HepG2 (cell line): Measurements from ENCODE around the gene FSTL1. TPM values are rescaled to one million over a fixed set of nuclear protein-coding genes. Genes with fewer than 3 reads are reported as not detected.

ENCODE experiments used
- ATAC-seq: fragments of 200-7000 bp; cut with Tn5 transposase; 3 replicates; pipeline ENCODE4 v1.9.1; 2020; ENCODE audit warnings: mild to moderate bottlenecking, moderate library complexity
- BruUV-seq: library from RNA; stranded (reverse); fragments of 400-500 nt; replicated peaks from 2 replicates; lab custom pipeline; 2021; lab: Mats Ljungman, UMichigan
- CTCF ChIA-PET: fragments of 300-600 bp; formaldehyde crosslinking; extraction: SDS; loops from one replicate; lab custom pipeline; 2021; ENCODE audit warnings: low total read pairs, inconsistent platforms, low intra/inter-chr PET ratio; lab: Yijun Ruan, JAX
- POLR2A ChIA-PET: fragments of 350-600 bp; sonication (Branson Sonifier 250); formaldehyde crosslinking; loops from one replicate; lab custom pipeline; 2020; ENCODE audit warnings: antibody characterized with exemption, inconsistent platforms; lab: Yijun Ruan, JAX
- DNase-seq: peaks from one replicate; pipeline ENCODE4 v3.0.0-alpha.2; 2015; ENCODE audit warnings: low spot score
- FAIRE-seq: peaks from 3 replicates; lab custom pipeline; 2011; peaks lifted over from hg19 to GRCh38; lab: Jason Lieb, UNC
- H2AFZ ChIP-seq: one replicate; pipeline ENCODE4 v1.6.1; 2011; ENCODE audit warnings: low read length, inconsistent platforms
- H3K27ac ChIP-seq: fragments of 300-600 bp; 3 replicates; pipeline ENCODE4 v1.8.0; 2011; ENCODE audit warnings: mixed run types, mild to moderate bottlenecking, mixed read lengths, low read length, inconsistent platforms; ENCODE audit not compliant: insufficient read depth; ENCODE audit errors: extremely low read length
- H3K27me3 ChIP-seq, 2 experiments: fragments of 200-600 bp in 1 of 2; 2 replicates in 1 of 2; 3 replicates in 1 of 2; pipeline versions ENCODE4 v1.6.0 to v1.8.0; 2011; ENCODE audit warnings: low read length in 2 of 2, mild to moderate bottlenecking in 2 of 2, moderate library complexity in 2 of 2, inconsistent platforms in 1 of 2; ENCODE audit not compliant: insufficient read depth in 2 of 2, control insufficient read depth in 1 of 2
- H3K36me3 ChIP-seq, 2 experiments: fragments of 200-600 bp in 1 of 2; replicated peaks in 1 of 2; 2 replicates in 1 of 2; 3 replicates in 1 of 2; pipeline versions ENCODE4 v1.5.1 to v1.8.0; 2011; ENCODE audit warnings: low read length in 2 of 2, inconsistent platforms in 1 of 2; ENCODE audit not compliant: insufficient read depth in 2 of 2, control insufficient read depth in 1 of 2
- H3K4me1 ChIP-seq: 2 replicates; pipeline ENCODE4 v1.5.1; 2012; ENCODE audit warnings: low read length, inconsistent platforms; ENCODE audit not compliant: insufficient read depth
- H3K4me2 ChIP-seq: 2 replicates; pipeline ENCODE4 v1.6.0; 2011; ENCODE audit warnings: low read depth, low read length, inconsistent platforms
- H3K4me3 ChIP-seq, 3 experiments: fragments of 200-600 bp in 1 of 3; sonication (generic), shearing (Covaris generic) in 1 of 3; replicated peaks in 1 of 3; 2 replicates each; pipeline ENCODE4 v1.5.1; 2011 to 2016; ENCODE audit warnings: low read length in 3 of 3, inconsistent platforms in 2 of 3, low read depth in 2 of 3, mild to moderate bottlenecking in 2 of 3, control low read depth in 1 of 3, mixed read lengths in 1 of 3; ENCODE audit not compliant: insufficient read depth in 1 of 3
- H3K79me2 ChIP-seq: one replicate; pipeline ENCODE4 v1.6.1; 2011; ENCODE audit warnings: low read length, inconsistent platforms; ENCODE audit not compliant: insufficient read depth
- H3K9ac ChIP-seq: 2 replicates; pipeline ENCODE4 v1.6.0; 2011; ENCODE audit warnings: mild to moderate bottlenecking, low read depth, low read length, inconsistent platforms; ENCODE audit not compliant: insufficient read depth
- H3K9me3 ChIP-seq: 2 replicates; pipeline ENCODE4 v1.5.1; 2012; ENCODE audit warnings: mild to moderate bottlenecking, low read length
- H4K20me1 ChIP-seq: 2 replicates; pipeline ENCODE4 v1.6.0; 2011; ENCODE audit warnings: inconsistent platforms, mild to moderate bottlenecking, low read length, moderate library complexity; ENCODE audit not compliant: insufficient read depth
- ASH2L ChIP-seq: fragments of 300-600, 200-600 bp; sonication (generic); IDR thresholded peaks from 2 replicates; pipeline ENCODE4 v1.7.0; 2017; ENCODE audit warnings: low read depth, mild to moderate bottlenecking, moderate library complexity, mixed read lengths, low read length; ENCODE audit not compliant: insufficient read length
- BORCS8-MEF2B ChIP-seq: sonication (generic); formaldehyde crosslinking; IDR thresholded peaks from 2 replicates; pipeline ENCODE4 v1.8.0; 2022; ENCODE audit warnings: mild to moderate bottlenecking, missing genetic modification reagents
- EP300 ChIP-seq, 3 experiments: sonication (generic) in 1 of 3; formaldehyde crosslinking in 1 of 3; IDR thresholded peaks; 2 replicates each; pipeline versions ENCODE4 v1.5.1 to v1.6.1; 2011 to 2020; ENCODE audit warnings: low read depth in 2 of 3, low read length in 2 of 3, borderline replicate concordance in 1 of 3, improper control_type of control experiment in 1 of 3, mild to moderate bottlenecking in 1 of 3, missing genetic modification reagents in 1 of 3, moderate library complexity in 1 of 3
- ESRRA ChIP-seq: sonication (generic); formaldehyde crosslinking; IDR thresholded peaks from 2 replicates; pipeline ENCODE4 v1.5.1; 2020; ENCODE audit warnings: mild to moderate bottlenecking, low read depth, missing genetic modification reagents
- GPN1 ChIP-seq: sonication (generic); formaldehyde crosslinking; IDR thresholded peaks from 2 replicates; pipeline ENCODE4 v1.5.1; 2020; ENCODE audit warnings: missing genetic modification reagents, borderline replicate concordance
- KLF12 ChIP-seq: sonication (generic); formaldehyde crosslinking; IDR thresholded peaks from 2 replicates; pipeline ENCODE4 v1.4.0; 2020; ENCODE audit warnings: missing genetic modification reagents, borderline replicate concordance
- NPAS2 ChIP-seq: sonication (generic); formaldehyde crosslinking; IDR thresholded peaks from 2 replicates; pipeline ENCODE4 v1.8.0; 2022; ENCODE audit warnings: mild to moderate bottlenecking, missing genetic modification reagents, borderline replicate concordance
- NR1H2 ChIP-seq: sonication (generic); formaldehyde crosslinking; IDR thresholded peaks from 2 replicates; pipeline ENCODE4 v1.8.1; 2022; ENCODE audit warnings: low read depth, missing genetic modification reagents, borderline replicate concordance
- NR2F2 ChIP-seq: IDR thresholded peaks from 2 replicates; pipeline ENCODE4 v1.6.1; 2012; ENCODE audit warnings: low read depth, inconsistent platforms, borderline replicate concordance
- PRDM10 ChIP-seq: sonication (generic); formaldehyde crosslinking; IDR thresholded peaks from 2 replicates; pipeline ENCODE4 v1.4.0; 2020; ENCODE audit warnings: low read depth, missing genetic modification reagents
- SCMH1 ChIP-seq: sonication (generic); formaldehyde crosslinking; IDR thresholded peaks from 2 replicates; pipeline ENCODE4 v1.9.0; 2021; ENCODE audit warnings: missing genetic modification reagents, mild to moderate bottlenecking, borderline replicate concordance
- SMC3 ChIP-seq: IDR thresholded peaks from 2 replicates; pipeline ENCODE4 v1.6.1; 2011; ENCODE audit warnings: low read length, improper control_type of control experiment
- ZFP90 ChIP-seq: sonication (generic); formaldehyde crosslinking; IDR thresholded peaks from 2 replicates; pipeline ENCODE4 v1.8.0; 2022; ENCODE audit warnings: missing genetic modification reagents, mild to moderate bottlenecking, inconsistent platforms, borderline replicate concordance
- ZNF136 ChIP-seq: sonication (generic); formaldehyde crosslinking; IDR thresholded peaks from 2 replicates; pipeline ENCODE4 v1.8.1; 2022; ENCODE audit warnings: low read depth, mild to moderate bottlenecking, moderate library complexity, missing genetic modification reagents
- ZNF335 ChIP-seq: sonication (generic); formaldehyde crosslinking; IDR thresholded peaks from 2 replicates; pipeline ENCODE4 v1.4.0; 2020; ENCODE audit warnings: missing genetic modification reagents
- ZNF460 ChIP-seq: sonication (generic); formaldehyde crosslinking; IDR thresholded peaks from 2 replicates; pipeline ENCODE4 v1.5.1; 2020; ENCODE audit warnings: missing genetic modification reagents, mild to moderate bottlenecking, borderline replicate concordance
- ZSCAN5A ChIP-seq: sonication (generic); formaldehyde crosslinking; IDR thresholded peaks from 2 replicates; pipeline ENCODE4 v1.8.0; 2022; ENCODE audit warnings: mild to moderate bottlenecking, missing genetic modification reagents, borderline replicate concordance
- WGBS: methylation state at CpG from one replicate; pipeline ENCODE4 v1.1.6; 2017; ENCODE audit warnings: low lambda C conversion rate; 5-methylcytosine and 5-hydroxymethylcytosine counted together
- in situ Hi-C: cut with HindIII; loops from 2 replicates; pipeline ENCODE4 v1.10.0; 2017; ENCODE audit warnings: low pct_unique_long_range_greater_than_20kb; ENCODE audit not compliant: extremely low pct_ligation_motif_present
- intact Hi-C: fragments of 100-400 bp; cut with micrococcal nuclease; formaldehyde crosslinking; loops from one replicate; pipeline ENCODE4 v1.10.0; 2022; ENCODE audit not compliant: unreplicated experiment
- polyA plus RNA-seq, 8 experiments: library from polyadenylated mRNA; depleted of rRNA in 3 of 8; stranded (reverse) in 7 of 8; unstranded in 1 of 8; fragments of >200 nt; fragmentation: Illumina TruSeq in 4 of 8; extraction: Trizol in 4 of 8; gene quantifications; 2 replicates each; pipeline versions ENCODE4 v1.2.1 to v1.2.3, GENCODE V29; 2011 to 2016; ENCODE audit warnings: low read depth in 4 of 8, missing spikeins in 1 of 8, mixed read lengths in 1 of 8; ENCODE audit not compliant: insufficient read depth in 1 of 8
- total RNA-seq, 5 experiments: library from RNA; depleted of rRNA; stranded (reverse); fragments of >200 nt; fragmentation: Illumina TruSeq; extraction: Trizol; gene quantifications; 2 replicates each; pipeline ENCODE4 v1.2.3, GENCODE V29; 2016; ENCODE audit warnings: low read depth in 1 of 5

FSTL1 gene
- total and polyA plus RNA-seq, 2 of the 13 experiments (the other 11 are each of a cell fraction or from before 2014, with no cell fraction given) = 0.07 to 0.29 TPM

GRCh38 chr3:120438216-120438615 is 12.6 kb downstream of the FSTL1 start (continued):
- TF ChIP-seq ZNF136 (CRISPR knock-in tag) = no peak
- TF ChIP-seq NR2F2 = no peak
- TF ChIP-seq EP300 (IDR thresholded peaks at IDR 0.05; ENCODE audit: low read depth in 2 of 2, low read length in 2 of 2) = no peak
- no peak for TF ChIP-seq EP300 (CRISPR knock-in tag; IDR thresholded peaks at IDR 0.05; ENCODE audit: borderline replicate concordance)

GRCh38 chr3:120437559-120437958 is 13.2 kb downstream of the FSTL1 start:
- BruUV-seq = no TSS peak
- TF ChIP-seq PRDM10 (CRISPR knock-in tag) = no peak
- TF ChIP-seq BORCS8-MEF2B (CRISPR knock-in tag) = no peak
- no peak for TF ChIP-seq ZNF460 (CRISPR knock-in tag)
- no peak for TF ChIP-seq KLF12 (CRISPR knock-in tag)
- TF ChIP-seq SMC3 = no peak
- no peak for TF ChIP-seq NR1H2 (CRISPR knock-in tag)
- TF ChIP-seq SCMH1 (CRISPR knock-in tag) = no peak
- no peak for TF ChIP-seq ZNF335 (CRISPR knock-in tag)
- no peak for TF ChIP-seq ZFP90 (CRISPR knock-in tag)
- TF ChIP-seq ESRRA (CRISPR knock-in tag) = no peak
- TF ChIP-seq ASH2L = no peak
- no peak for TF ChIP-seq ZSCAN5A (CRISPR knock-in tag)
- no peak for TF ChIP-seq GPN1
- TF ChIP-seq NPAS2 = no peak

More at GRCh38 chr3:120437559-120437958, 13.2 kb downstream of the FSTL1 start:
- no peak overlapping the region for H2AFZ ChIP-seq
- peaks cover 0 to 26% of the 10 kb centered on the region in 2 experiments; a peak in 3 of 5 replicates for H3K27me3 ChIP-seq
- 31% methylated on average over 2 of the region's 2 CpGs for WGBS
- no peaks in the 10 kb centered on the region for H3K36me3 ChIP-seq
- H3K4me1 ChIP-seq = no peaks in the 10 kb centered on the region
- ATAC-seq = no peak
- ChIA-PET POLR2A (no interaction called here), CTCF (no interaction called here)
- intact Hi-C loops (no loop called here), in situ Hi-C loops (no loop called here)
- H3K9me3 ChIP-seq = no peaks in the 10 kb centered on the region
- no peaks in the 10 kb centered on the region for H3K79me2 ChIP-seq
- H3K4me2 ChIP-seq = no peak overlapping the region
- H4K20me1 ChIP-seq = no peaks in the 10 kb centered on the region
- H3K4me3 ChIP-seq = no peak overlapping the region
- no peak overlapping the region for H3K9ac ChIP-seq
- no peak for DNase-seq
- no peak overlapping the region for H3K27ac ChIP-seq
- FAIRE-seq = no peak
